Stimulated activated CD4-positive, alpha-beta T cell treated with anti-CD3 and anti-CD28 coated beads, Interleukin-1b, Interleukin-23, amount 100 ng/mL, for 24 hours (primary cell): ENCODE measurements around the gene RNF113B.

Source experiments
- DNase-seq, 4 experiments: peaks; one replicate each; pipeline ENCODE4 v3.0.0-alpha.2; 2020; ENCODE audit warnings: low read depth in 4 of 4, low spot score in 1 of 4

Gene RNF113B

DNA sequence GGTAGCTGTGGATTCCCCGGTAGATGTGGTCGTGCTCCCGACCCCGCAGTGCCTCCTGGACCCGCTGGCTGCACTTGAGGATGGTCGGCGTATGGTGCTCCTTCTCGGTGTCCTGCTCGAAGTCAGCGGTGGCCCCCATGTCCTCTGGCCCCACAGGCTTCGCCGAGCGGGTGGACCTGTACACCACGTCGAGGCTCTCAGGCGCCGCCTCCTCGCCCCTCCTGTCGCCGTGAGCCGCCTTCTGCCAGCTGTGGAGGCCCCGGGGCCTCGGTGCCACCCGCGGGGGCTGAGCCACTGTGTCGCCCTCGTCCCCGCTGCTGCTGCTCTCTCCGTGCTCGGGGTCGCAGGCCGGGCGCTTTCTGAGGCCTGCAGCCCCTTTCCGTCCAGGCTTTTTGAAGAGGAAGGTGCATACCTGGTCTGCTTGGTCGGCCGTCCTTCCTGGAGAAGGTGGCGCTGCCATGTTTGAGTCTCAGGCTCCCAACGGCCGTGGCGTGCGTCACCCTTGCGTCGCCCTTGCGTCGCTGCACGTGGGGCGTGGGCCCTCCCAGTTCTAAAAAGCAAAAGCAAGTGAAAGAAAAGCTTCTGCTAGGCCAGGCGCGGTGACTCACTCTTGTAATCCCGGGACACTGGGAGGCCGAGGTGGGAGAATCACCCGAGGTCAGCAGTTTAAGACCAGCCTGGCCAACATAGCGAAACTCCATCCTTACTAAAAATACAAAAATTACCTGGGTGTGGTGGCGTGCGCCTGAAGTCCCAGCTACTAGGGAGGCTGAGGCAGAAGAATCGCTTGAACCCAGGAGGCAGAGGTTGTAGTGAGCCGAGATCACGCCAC is at the start of gene RNF113B:
Gene RNF113B, minus strand, starts transcription at position 493 of the 832 bp plus-strand sequence. Its CDS starts 33 bp downstream, at position 460.
- DNase-seq, result no peak

DNA sequence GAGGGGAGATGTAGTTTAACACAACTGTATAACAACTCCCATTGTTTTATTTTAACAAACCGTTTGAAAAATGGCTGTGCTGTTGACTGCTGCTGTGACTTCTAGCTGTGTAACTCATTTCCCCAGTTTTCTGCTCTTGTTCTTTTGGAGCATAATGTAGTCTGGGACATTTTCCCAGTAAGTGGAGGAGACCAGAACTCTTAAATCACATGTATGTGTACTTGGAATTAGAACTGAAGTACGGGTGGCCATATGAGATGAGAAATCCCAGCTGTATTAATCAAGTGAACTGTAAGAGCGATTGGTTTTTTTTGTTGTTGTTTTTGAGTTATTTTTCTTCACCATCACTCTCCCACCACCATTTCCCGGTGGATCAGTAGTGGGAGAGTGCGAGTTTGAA is 49.4 kb upstream of the RNF113B start:
- DNase-seq, result no peak

DNA sequence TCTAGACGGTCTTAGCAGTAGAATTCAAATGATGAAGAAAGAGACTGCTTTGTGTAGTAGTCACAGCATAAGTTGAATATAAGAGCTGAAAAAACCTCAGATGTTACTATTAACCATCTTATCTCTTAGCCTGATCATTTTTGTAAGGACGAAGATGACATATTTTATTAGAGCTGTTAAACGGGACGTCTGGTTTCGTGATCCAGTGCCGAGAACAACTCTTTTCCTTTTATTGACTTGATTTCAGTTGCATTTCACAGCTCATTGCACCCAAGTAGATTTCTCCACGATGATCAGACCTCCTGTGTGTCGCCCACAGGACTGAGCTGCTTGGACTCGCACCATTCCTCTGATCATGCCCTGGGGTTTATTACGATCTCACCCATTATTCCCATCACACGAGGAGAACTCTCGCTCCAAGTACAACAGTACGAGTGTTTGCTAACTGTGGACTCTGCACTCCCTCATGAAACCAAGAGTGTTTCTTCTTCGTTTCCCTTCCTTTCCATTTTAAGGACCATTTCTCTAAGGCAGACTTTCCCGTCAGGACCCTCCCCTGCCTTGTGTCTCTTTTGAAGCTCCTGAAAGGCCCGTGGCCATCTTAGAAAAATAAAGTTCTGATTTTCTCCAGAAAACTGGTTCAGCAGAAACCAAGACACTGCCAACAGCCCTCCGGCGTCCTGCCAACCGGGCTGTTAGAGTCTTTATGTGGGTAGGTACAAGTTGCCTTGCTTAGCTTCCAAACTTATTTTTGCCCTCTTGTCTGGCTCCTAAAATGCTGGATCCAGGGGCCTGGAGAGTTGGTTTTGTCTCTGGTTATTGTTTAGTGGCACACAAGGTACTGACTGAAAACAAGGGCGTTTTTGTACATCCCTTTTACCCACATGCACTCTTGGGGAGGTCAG is 48.2 kb upstream of the RNF113B start:
- DNase-seq, result no peak

DNA sequence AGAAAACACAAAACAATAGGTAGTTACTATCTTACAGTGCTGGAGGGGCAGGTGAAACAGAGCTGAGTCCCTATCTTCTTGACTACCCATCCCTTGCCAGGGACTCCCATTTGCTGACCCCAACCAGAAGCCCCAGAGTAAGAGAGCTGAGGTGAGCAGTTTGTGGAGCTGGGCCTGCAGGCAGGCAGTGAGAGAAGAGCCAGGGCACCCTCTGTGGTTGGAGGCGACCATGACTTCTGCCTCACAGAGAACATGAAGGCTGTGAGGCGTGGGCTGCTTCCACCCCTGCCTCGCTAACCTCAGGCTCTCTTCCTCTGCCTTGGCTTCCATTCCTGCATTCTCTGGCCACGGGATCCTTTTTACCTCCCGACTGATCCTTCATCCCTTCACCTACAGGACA is 47.5 kb upstream of the RNF113B start:
- DNase-seq, result no peak

DNA sequence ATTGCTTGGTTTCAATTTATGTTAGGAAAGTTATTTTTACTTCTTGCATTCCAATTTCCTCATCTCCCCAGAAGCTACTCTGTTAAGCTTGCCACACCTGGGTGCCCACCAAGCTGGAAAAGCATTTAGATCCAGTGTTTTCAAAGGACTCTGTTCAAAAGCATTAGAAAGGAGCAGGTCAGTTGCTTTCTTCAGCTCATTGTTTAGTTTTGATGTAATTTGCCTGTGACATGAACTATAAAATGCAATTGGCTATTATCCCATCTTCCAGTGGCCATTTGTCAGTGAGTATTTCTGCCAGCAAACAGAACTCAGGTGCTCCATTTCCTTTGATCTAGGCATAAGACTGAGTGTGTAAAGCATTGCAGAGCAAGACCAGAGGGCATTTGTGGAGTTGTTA is 46.7 kb upstream of the RNF113B start:
- DNase-seq, result no peak

DNA sequence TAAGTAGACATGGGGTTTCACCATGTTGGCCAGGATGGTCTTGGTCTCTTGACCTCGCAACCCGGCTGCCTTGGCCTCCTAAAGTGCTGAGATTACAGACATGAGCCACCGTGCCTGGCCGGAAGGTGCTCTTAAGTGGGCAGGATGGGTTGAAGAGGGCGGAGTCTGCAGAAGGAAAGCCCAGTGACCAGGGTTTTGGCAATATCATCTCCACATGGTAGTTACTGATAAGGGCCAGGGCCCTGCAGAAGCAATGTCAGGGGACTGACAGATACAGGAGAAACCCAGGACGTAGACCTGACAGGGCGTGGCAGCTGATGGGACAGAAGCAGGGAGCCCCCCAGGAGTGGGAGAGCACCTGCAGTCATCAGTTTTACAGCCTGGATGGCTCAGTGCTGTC is 45.7 kb upstream of the RNF113B start:
- no peak for DNase-seq

DNA sequence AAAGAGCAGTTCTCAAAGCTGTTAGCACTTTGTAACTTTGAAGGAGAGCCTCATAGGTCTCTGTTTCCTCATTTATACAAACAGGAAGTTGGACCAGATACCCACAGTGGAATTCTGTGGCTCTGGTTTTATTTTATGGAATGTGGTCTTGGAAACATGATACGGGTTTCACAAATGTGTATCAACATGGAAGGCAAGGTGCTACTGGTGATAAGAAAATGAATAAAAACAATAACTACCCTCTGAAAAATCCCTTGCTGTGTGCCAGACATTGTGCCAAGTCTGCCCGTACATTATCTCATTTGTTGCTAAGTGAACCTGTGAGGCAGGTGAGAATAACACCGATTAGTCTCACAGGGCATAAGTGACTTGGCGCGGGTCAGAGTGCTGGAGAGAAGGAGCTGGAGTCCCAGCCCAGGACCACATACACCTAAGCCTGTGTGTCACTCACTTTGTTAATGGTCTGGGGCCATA is 45.0 kb upstream of the RNF113B start:
- no peak for DNase-seq

DNA sequence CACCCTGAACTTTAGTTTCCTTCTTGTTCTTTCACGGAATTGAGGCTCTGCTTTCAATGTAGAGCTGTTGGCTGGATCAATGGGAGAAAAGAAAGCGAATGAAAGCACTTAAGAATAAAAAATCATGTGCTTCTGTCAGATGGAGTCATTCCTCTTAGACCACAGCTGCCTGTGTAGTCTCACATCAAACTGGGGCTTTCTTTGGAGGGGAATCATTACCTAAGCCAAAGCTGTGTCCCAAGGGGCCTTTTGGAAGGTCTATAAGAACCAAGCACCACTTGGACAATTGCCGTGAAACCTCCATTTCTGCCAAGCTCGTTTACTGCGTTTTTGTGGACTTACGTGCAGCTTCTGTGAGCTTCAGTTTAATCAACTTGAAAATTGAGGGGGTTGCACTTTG is 44.2 kb upstream of the RNF113B start:
- DNase-seq, result no peak

DNA sequence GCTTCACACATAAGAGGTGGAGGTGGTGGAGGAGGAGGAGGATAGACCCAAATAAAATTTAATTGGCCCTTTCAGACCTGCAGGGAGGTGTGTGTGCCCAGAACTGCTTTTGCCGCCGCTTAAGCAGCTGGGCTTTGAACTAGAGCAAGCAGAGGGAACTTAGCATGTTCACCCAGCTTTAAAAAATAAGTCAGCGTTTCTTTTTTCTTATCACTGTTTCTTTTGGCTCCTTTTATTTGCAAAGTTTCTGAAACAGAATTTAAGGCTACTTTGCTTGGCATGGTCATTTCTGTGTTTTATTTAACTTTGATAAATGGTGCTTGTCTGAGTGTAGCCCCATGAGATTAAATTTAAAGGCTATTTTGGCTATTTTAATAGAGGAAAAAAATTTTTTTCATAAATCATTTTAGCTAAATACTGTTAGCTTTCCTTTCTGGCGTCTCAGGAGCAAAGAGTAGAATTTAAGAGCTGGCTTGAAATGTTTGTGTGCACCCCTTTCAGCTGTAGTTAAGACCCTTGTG is 43.3 kb upstream of the RNF113B start:
- no peak for DNase-seq

DNA sequence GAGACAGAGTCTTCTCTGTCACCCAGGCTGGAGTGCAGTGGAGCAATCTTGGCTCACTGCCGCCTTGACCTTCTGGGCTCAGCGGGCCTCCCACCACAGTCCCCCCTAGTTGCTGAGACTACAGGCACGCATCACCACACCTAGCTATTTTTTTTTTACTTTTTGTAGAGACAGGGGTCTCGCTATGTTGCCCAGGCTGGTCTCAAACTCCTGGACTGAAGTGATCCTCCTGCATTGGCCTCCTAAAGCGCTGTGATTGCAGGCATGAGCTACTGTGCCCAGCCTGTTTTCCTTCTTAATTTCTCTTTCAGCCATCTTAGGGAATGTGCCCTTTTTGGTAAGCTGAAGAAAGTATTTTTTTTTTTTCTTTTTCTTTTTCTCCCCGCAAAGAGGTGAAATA is 42.6 kb upstream of the RNF113B start:
- no peak for DNase-seq

DNA sequence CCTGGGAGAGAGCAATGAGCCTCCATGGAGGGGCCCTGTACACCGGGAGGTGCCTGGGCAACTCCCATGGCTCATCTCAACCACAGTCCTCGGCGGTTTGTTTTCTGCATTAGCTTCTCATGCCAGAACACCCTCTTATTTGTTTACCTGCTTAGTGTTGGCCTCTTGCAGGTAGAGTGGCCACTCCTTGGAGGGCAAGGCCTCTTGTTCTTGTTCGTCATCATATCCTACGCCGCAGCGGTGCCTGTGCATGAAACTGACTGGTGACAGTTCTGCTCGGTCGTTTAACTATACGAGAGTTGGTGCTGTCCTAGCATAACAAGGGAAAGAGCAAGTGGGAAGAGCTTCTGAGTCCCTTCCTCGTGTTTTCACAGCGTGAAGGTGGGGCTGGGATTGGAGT is 40.5 kb upstream of the RNF113B start:
- DNase-seq, result no peak

DNA sequence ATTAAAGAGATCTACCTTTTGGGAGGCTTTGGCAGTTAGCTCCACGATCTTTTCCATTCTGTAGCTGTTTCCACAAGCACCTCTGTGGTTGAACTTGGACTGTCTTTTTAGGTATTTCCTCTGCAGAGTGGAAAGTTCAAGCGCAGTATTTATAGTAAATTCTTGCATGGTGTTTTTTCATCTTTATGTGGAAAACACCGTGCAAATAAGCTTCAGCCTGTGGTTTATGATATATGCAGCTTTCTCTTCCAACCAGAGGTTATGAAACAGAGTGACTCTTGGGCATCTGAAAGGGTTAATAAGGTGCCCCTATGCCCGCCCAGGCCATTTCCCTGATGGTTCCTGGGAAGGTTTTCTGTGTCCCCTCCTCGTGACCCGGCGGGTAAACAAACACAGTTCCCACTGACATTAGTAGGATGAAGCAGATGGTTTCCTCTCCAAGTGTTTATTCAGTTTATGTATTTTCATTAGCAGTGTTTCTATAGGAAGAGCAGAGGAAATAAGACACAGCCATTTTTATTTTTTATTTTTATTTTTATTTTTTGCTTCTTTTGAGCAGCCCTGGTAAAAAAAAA is 39.7 kb upstream of the RNF113B start:
- DNase-seq, result no peak

DNA sequence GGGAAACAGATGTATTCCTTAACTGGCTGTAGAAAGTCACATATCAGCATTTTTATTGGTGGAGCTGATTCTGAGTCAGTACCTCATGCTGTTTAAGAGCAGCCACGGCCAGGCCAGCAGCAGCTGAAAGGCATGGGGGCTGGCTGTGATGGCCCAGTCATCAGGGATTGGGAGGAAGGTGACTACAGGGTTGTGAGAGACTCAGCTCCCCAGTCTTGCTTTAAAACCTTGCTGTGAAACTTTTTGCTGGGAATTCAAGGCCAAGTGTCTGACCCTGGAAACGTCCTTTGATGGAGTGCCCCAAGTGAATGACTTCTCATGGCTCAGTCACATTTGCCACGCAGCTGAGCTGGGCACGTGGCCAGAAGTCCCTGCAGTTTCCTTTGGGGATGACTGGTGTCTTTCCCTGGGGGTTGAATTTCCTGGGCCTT is 39.1 kb upstream of the RNF113B start:
- no peak for DNase-seq

DNA sequence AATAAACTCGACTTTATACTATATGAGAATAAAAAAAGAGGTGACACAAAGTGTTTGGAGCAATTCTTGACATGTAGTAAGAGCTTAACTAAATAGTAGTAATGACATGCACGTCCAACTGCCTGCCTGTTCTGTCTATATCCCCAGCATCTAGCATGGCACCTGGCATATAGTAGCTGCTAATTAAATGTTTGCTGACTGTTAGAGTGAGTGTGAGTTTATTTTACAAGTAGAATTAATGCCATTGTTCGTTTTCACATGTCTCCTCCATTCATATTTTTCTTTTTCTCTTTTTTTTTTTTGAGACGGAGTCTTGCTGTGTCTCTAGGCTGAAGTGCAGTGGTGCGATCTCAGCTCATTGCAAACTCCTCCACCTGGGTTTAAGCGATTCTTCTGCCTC is 38.4 kb upstream of the RNF113B start:
- no peak for DNase-seq

DNA sequence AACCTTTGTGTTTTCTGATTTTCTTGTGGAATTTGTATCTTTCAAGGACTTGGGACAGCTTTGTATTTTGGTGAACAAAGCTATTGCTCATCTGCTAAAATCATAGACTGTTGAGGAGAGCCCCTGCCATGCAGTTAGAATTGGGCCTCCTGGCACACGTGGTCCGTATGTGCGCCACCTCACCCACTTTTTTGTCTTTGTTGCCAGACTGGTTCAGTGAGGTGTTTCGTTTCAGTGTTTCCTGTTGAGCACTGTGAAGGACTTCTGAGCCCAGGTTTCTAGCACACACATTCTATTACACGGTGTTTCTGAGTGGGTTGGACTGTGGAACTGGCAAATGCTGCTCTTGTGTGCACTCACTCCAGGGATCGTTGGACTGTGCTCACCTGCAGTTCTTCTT is 37.6 kb upstream of the RNF113B start:
- DNase-seq, result no peak

DNA sequence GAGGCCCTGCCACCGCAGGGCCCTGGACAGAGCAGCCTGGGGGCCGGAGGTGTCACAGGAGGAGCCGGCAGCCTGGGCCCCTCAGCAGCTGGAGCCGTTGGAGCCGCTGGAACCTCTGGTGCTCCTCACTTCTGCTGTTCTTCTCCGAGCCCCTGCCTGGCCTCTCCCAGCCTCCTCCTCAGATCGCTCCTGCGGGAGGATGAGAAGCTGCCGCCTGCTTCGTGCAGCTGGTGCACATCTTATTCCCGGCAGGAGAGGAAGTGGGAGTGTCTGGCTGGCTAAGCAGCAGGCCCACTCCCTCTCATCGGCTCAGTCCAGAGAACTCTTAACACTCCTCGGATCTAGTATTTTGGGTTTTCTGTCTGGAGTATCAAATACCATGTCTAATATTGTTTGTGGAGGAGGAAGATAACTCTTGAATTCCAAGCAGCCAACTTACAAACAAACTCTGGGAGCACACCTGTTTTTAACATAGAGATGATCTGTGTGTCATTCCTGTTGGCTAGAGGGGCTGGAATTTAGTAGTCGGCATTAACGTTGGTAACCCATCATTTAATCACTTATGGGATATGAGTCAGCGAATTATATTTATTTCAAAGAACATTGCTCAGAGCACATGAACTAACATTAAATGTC is 37.1 kb upstream of the RNF113B start:
- DNase-seq, result no peak

DNA sequence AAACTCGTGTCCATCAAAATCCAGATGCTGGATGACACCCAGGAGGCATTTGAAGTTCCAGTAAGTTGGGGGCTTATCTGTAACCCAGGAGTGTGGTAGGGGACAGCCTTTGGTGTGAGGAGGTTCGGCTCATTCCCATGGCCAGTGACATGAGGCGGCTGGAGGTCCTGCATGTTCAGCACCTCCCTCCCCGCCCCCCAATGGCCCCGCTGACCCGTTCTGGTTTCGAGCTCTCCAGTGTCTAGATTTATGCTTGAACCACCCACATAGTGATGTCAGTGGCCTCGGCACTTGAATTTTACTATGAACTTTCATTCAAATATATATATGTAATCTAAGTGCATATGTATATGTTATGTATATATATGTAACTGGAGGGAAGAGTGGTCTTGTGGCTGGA is 36.3 kb upstream of the RNF113B start:
- DNase-seq, result no peak

DNA sequence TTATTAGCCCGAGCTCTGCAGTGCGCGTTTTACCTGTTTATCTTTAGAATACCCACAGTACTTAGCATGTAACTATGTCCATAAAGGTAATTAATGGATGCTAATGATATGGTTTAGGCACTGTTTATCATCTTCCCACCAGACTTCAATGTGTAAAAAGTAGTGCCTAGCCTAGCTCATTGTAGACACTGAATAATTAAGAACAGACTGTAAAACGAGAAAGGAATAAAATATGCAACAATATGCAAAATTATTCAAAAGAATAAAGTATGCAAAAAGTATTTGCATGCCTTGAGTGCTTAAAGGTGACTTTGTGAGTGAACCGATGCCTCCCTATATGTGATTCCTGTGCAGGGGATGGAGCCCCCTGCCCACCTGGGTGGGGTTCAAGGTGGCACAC is 35.7 kb upstream of the RNF113B start:
- DNase-seq, result no peak

DNA sequence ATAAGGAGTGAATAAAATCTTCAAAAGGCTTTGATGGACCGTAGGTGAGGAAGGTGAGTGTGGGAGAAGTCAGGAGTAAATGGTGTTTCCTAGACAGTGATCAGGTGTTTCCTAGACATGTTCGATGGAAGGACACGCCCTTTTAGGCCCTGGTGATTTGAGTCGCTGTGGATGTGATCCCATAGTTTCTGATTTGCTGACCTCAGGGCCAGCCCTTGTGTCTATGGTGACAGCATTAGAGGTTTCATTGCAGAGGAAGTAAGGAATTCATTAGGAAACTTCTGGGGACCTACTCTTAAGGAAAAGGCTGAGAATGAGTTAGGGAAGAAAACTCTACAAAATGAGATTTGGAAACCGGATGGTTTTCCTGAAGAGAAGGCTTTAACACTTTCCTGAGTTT is 31.5 kb upstream of the RNF113B start:
- DNase-seq, result no peak

DNA sequence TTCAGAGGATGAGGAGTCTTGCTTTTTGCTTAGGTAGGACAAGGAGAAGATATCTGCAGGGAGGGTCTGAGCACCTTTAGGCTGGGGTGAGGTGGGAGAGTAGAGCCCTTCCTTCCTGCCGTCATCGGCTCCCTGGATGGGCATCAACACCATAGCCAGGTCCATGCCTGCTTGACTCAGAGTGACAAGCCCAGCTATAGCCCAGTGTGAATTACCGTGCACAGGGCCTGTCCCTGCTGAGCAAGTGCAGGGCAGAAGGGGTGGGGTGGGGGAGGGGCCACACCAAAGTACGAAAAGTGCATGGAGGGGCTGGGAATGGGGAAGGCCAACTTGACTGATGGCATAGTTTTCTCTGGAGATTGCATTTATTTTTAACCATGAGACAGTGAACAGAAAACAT is 30.3 kb upstream of the RNF113B start:
- no peak for DNase-seq

DNA sequence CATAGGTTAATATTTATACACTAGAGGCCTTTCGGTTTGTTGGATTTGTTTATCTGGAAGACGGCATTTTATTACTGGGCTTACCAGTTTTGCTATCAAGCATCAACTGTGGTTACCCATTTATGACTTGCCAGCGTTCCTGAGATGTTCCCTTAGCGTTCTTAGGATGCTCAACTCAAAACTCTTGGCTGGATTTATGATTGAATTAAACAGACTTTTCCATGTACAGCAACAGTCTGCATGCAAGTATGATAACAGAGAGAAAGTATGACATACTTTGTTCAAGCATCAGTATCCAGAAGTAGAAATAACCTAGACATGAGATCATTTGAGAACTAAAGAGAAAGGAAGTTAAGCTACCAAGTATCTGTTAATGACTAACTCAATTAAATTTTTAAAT is 29.9 kb upstream of the RNF113B start:
- no peak for DNase-seq
